RWPE2 (cell line): ENCODE results near the gene OR8A1.

ENCODE experiments used
- ATAC-seq: fragments of 200-7000 bp; cut with Tn5 transposase; 3 replicates; pipeline ENCODE4 v1.9.1; 2021; ENCODE audit warnings: low read depth
- DNase-seq: peaks from one replicate; pipeline ENCODE4 v3.0.0-alpha.2; 2020; ENCODE audit warnings: low spot score
- H3K27ac ChIP-seq: fragments of 450-650 bp; 2 replicates; pipeline ENCODE4 v1.5.1; 2017; ENCODE audit warnings: mild to moderate bottlenecking; ENCODE audit not compliant: poor library complexity, severe bottlenecking
- H3K27me3 ChIP-seq: fragments of 250-450 bp; sonication (Bioruptor Pico); 2 replicates; pipeline ENCODE4 v1.5.1; 2021; ENCODE audit warnings: mild to moderate bottlenecking, moderate library complexity; ENCODE audit not compliant: insufficient read depth, poor library complexity, severe bottlenecking
- H3K36me3 ChIP-seq: fragments of 250-450 bp; sonication (Bioruptor Pico); 2 replicates; pipeline ENCODE4 v1.5.1; 2020; ENCODE audit warnings: low read depth, mild to moderate bottlenecking, moderate library complexity
- H3K4me1 ChIP-seq: fragments of 250-450 bp; sonication (Bioruptor Pico); 2 replicates; pipeline ENCODE4 v1.5.1; 2021; ENCODE audit warnings: mild to moderate bottlenecking, moderate library complexity; ENCODE audit not compliant: insufficient read depth, poor library complexity, severe bottlenecking
- H3K4me3 ChIP-seq: fragments of 250-450 bp; sonication (Bioruptor Pico); 2 replicates; pipeline ENCODE4 v1.5.1; 2021; ENCODE audit warnings: mild to moderate bottlenecking, moderate library complexity; ENCODE audit not compliant: severe bottlenecking
- H3K9me3 ChIP-seq: fragments of 250-450 bp; sonication (Bioruptor Pico); 2 replicates; pipeline ENCODE4 v1.5.1; 2021; ENCODE audit warnings: mild to moderate bottlenecking, moderate library complexity; ENCODE audit not compliant: severe bottlenecking
- TF ChIP-seq, protein P1 (sequence below): fragments of 450-650 bp; IDR thresholded peaks from one replicate; pipeline ENCODE4 v1.5.1; 2017; ENCODE audit warnings: mild to moderate bottlenecking, moderate library complexity; ENCODE audit not compliant: poor library complexity, severe bottlenecking

The OR8A1 gene

GRCh38 chr11:124578761-124579160 lies 9.0 kb downstream of the OR8A1 start:
- H3K4me1 ChIP-seq = no peaks in the 10 kb centered on the region
- DNase-seq (no peak), ATAC-seq (no peak)
- no peak overlapping the region for H3K27ac ChIP-seq
- no peaks in the 10 kb centered on the region for H3K36me3 ChIP-seq
- H3K9me3 ChIP-seq = no peaks in the 10 kb centered on the region
- TF ChIP-seq, protein P1, sequence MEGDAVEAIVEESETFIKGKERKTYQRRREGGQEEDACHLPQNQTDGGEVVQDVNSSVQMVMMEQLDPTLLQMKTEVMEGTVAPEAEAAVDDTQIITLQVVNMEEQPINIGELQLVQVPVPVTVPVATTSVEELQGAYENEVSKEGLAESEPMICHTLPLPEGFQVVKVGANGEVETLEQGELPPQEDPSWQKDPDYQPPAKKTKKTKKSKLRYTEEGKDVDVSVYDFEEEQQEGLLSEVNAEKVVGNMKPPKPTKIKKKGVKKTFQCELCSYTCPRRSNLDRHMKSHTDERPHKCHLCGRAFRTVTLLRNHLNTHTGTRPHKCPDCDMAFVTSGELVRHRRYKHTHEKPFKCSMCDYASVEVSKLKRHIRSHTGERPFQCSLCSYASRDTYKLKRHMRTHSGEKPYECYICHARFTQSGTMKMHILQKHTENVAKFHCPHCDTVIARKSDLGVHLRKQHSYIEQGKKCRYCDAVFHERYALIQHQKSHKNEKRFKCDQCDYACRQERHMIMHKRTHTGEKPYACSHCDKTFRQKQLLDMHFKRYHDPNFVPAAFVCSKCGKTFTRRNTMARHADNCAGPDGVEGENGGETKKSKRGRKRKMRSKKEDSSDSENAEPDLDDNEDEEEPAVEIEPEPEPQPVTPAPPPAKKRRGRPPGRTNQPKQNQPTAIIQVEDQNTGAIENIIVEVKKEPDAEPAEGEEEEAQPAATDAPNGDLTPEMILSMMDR = no peak
- H3K27me3 ChIP-seq = no peaks in the 10 kb centered on the region
- no peak overlapping the region for H3K4me3 ChIP-seq

- TF ChIP-seq, protein P1 = no peak
- Histone ChIP-seq H3K27me3 (peaks cover under 1% of the 10 kb centered on the region), H3K9me3 (no peaks in the 10 kb centered on the region), H3K4me1 (no peaks in the 10 kb centered on the region), H3K27ac (no peak overlapping the region), H3K4me3 (no peak overlapping the region), H3K36me3 (no peaks in the 10 kb centered on the region)
- ATAC-seq (no peak), DNase-seq (no peak)
Observed at GRCh38 chr11:124581817-124582216, 12.0 kb downstream of the OR8A1 start.

GRCh38 chr11:124582565-124582964 lies 12.8 kb downstream of the OR8A1 start:
- DNase-seq (no peak), ATAC-seq (no peak)
- H3K9me3 ChIP-seq = no peaks in the 10 kb centered on the region
- no peaks in the 10 kb centered on the region for H3K4me1 ChIP-seq
- H3K4me3 ChIP-seq = no peak overlapping the region
- H3K36me3 ChIP-seq = no peaks in the 10 kb centered on the region
- peaks cover 8% of the 10 kb centered on the region for H3K27me3 ChIP-seq
- TF ChIP-seq, protein P1 = no peak
- no peak overlapping the region for H3K27ac ChIP-seq

DNA sequence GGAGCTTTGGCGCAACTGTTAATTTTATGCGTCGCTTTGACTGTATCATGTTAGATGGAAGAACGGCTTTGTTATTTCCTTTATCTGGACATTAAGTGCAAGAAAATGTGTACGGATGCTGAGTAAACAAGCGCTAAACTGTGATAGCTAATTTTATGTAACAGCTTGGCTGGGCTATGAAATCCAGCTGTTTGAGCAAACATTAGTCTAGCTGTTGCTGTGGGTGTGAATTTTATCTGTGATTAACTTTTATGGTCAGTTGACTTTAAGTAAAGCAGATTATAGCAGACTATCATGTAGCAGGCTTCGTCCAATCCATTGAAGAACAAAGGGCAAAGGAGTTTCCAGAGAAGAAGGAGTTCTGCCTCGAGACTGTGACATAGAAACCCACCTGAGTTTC lies 14.0 kb downstream of the OR8A1 start:
- ATAC-seq = no peak
- Histone ChIP-seq H3K27ac (no peak overlapping the region), H3K9me3 (no peaks in the 10 kb centered on the region), H3K4me1 (no peaks in the 10 kb centered on the region), H3K27me3 (peaks cover 13% of the 10 kb centered on the region), H3K4me3 (no peak overlapping the region), H3K36me3 (no peaks in the 10 kb centered on the region)
- DNase-seq = no peak
- TF ChIP-seq, protein P1 = no peak

DNA sequence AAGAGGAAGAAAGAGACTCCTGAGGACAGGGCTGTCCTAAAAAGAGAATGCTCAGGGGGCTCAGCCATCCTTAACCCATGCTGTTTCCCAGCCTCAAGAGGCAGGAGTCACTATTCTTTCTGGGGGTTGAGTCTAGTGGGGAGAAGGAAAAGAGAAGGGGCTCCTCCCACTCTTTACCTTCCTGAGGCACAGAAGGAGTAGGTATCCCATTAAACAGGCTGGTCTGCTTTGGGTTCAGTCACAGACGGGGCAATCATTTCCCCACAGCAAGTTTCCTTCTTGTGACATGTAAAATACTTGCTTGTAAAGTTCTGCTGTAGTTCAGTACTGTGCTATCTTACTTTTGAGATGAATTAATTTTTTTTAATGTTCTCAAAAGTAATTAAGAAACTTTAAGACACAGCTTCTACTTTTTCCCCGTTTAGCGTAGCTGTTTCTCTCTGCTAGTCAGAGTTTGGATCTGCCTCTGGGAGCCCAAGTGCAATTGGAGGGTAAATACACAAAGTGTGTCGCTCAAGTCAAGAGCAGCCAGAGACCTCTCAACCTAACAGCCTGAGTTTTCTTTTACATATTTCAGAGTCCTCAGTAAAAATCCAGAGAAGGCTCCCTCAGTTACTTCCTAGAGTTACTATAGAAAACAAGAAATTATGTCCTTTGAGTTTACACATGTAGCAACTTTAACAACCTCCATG lies 15.0 kb downstream of the OR8A1 start:
- Histone ChIP-seq H3K4me3 (no peak overlapping the region), H3K9me3 (no peaks in the 10 kb centered on the region), H3K27me3 (peaks cover 15% of the 10 kb centered on the region), H3K36me3 (no peaks in the 10 kb centered on the region), H3K4me1 (no peaks in the 10 kb centered on the region), H3K27ac (no peak overlapping the region)
- DNase-seq = no peak
- TF ChIP-seq, protein P1 = no peak
- no peak for ATAC-seq
